ENCODE measurements around the gene CAPN7.

DNA sequence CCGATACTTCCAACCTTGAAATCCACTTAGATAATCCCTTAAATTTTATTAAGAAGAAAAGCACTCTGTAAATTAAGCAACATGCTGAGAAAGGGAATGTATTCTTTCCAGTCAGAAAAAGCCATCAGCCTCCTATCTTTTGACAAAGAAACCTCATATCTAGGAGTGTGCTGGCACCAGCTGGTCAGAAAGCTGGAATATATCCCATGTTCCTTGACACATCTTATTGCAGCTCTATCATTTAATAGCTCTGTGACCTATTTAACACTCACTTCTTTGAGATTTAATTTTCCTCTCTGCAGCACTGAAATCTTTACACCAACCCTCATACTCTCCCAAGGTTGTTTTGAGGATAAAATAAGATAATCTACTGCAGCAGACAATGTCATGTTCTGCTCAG lies 30.4 kb upstream of the CAPN7 start:
- TF ChIP-seq ZC3H10 (CRISPR knock-in tag; IDR thresholded peaks at IDR 0.05), result no peak
- TF ChIP-seq TCF4 (CRISPR knock-in tag; IDR thresholded peaks at IDR 0.05; ENCODE audit: borderline replicate concordance), result no peak
- no peak for TF ChIP-seq ESRRG (CRISPR knock-in tag; IDR thresholded peaks at IDR 0.05)
- TF ChIP-seq, protein P1, sequence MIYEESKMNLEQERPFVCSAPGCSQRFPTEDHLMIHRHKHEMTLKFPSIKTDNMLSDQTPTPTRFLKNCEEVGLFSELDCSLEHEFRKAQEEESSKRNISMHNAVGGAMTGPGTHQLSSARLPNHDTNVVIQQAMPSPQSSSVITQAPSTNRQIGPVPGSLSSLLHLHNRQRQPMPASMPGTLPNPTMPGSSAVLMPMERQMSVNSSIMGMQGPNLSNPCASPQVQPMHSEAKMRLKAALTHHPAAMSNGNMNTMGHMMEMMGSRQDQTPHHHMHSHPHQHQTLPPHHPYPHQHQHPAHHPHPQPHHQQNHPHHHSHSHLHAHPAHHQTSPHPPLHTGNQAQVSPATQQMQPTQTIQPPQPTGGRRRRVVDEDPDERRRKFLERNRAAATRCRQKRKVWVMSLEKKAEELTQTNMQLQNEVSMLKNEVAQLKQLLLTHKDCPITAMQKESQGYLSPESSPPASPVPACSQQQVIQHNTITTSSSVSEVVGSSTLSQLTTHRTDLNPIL (CRISPR knock-in tag; IDR thresholded peaks at IDR 0.05; ENCODE audit: low read depth), result no peak
- TF ChIP-seq RARB (CRISPR knock-in tag; IDR thresholded peaks at IDR 0.05), result no peak
- TF ChIP-seq OSR1 (CRISPR knock-in tag; IDR thresholded peaks at IDR 0.05), result no peak
- no peak for TF ChIP-seq ZNF70 (CRISPR knock-in tag; IDR thresholded peaks at IDR 0.05)
- TF ChIP-seq ZFP3 (CRISPR knock-in tag; IDR thresholded peaks at IDR 0.05), result no peak
- TF ChIP-seq ZNF8 (CRISPR knock-in tag; IDR thresholded peaks at IDR 0.05), result no peak
- TF ChIP-seq GLIS3 (CRISPR knock-in tag; IDR thresholded peaks at IDR 0.05), result no peak
- TF ChIP-seq, protein P2, sequence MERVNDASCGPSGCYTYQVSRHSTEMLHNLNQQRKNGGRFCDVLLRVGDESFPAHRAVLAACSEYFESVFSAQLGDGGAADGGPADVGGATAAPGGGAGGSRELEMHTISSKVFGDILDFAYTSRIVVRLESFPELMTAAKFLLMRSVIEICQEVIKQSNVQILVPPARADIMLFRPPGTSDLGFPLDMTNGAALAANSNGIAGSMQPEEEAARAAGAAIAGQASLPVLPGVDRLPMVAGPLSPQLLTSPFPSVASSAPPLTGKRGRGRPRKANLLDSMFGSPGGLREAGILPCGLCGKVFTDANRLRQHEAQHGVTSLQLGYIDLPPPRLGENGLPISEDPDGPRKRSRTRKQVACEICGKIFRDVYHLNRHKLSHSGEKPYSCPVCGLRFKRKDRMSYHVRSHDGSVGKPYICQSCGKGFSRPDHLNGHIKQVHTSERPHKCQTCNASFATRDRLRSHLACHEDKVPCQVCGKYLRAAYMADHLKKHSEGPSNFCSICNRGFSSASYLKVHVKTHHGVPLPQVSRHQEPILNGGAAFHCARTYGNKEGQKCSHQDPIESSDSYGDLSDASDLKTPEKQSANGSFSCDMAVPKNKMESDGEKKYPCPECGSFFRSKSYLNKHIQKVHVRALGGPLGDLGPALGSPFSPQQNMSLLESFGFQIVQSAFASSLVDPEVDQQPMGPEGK (CRISPR knock-in tag; IDR thresholded peaks at IDR 0.05; ENCODE audit: borderline replicate concordance), result no peak
- no peak for TF ChIP-seq ZNF565 (CRISPR knock-in tag; conservative IDR thresholded peaks at IDR 0.05; ENCODE audit: low read depth)
- no peak for TF ChIP-seq ARNTL (CRISPR knock-in tag; IDR thresholded peaks at IDR 0.05; ENCODE audit: borderline replicate concordance, low read depth)

Data from SK-N-SH treated with all-trans-retinoic acid at 6 μM for 48 hours (cell line).